Measurements from ENCODE around the gene VAV3. TPM values are rescaled to one million over a fixed set of nuclear protein-coding genes. Genes with fewer than 3 reads are reported as not detected.

Gene VAV3
- total RNA-seq, 1 experiment from 2014 or later: 0.57 TPM

GRCh38 chr1:107673006-107673405 is 292.0 kb downstream of the VAV3 start:
- Mint-ChIP-seq H3K36me3 (ENCODE audit: insufficient read depth, unreplicated experiment) (no peaks in the 10 kb centered on the region), H3K4me3 (ENCODE audit: unreplicated experiment) (no peak overlapping the region), H3K9me3 (ENCODE audit: unreplicated experiment) (no peaks in the 10 kb centered on the region), H3K27ac (ENCODE audit: unreplicated experiment) (no peak overlapping the region), H3K27me3 (ENCODE audit: insufficient read depth, unreplicated experiment) (no peaks in the 10 kb centered on the region), H3K4me1 (ENCODE audit: low read depth, unreplicated experiment) (no peaks in the 10 kb centered on the region)
- Histone ChIP-seq H3K36me3 (ENCODE audit: control insufficient read depth, insufficient read depth, low read length) (no peaks in the 10 kb centered on the region), H3K4me3 (ENCODE audit: low read depth, low read length) (no peak overlapping the region), H3K27me3 (replicated peaks; ENCODE audit: control insufficient read depth, insufficient read depth, low read length) (no peaks in the 10 kb centered on the region), H3K4me1 (no peaks in the 10 kb centered on the region), H3K9me3 (no peaks in the 10 kb centered on the region)
- no TSS peak for BruUV-seq (replicated peaks)
- DNase-seq: no peak
- intact Hi-C loops (cut with micrococcal nuclease; ENCODE audit: unreplicated experiment): no loop called here
- POLR2A ChIA-PET: no interaction called here
- CTCF ChIA-PET: no interaction called here
- TF ChIP-seq, protein P1, sequence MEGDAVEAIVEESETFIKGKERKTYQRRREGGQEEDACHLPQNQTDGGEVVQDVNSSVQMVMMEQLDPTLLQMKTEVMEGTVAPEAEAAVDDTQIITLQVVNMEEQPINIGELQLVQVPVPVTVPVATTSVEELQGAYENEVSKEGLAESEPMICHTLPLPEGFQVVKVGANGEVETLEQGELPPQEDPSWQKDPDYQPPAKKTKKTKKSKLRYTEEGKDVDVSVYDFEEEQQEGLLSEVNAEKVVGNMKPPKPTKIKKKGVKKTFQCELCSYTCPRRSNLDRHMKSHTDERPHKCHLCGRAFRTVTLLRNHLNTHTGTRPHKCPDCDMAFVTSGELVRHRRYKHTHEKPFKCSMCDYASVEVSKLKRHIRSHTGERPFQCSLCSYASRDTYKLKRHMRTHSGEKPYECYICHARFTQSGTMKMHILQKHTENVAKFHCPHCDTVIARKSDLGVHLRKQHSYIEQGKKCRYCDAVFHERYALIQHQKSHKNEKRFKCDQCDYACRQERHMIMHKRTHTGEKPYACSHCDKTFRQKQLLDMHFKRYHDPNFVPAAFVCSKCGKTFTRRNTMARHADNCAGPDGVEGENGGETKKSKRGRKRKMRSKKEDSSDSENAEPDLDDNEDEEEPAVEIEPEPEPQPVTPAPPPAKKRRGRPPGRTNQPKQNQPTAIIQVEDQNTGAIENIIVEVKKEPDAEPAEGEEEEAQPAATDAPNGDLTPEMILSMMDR (IDR thresholded peaks at IDR 0.05; ENCODE audit: insufficient read depth in 1 of 2, low read depth in 1 of 2, low read length in 1 of 2, severe bottlenecking in 1 of 2, unreplicated experiment in 1 of 2): no peak

GRCh38 chr1:107670397-107671040 is 294.5 kb downstream of the VAV3 start:
- Mint-ChIP-seq H3K4me1 (ENCODE audit: low read depth, unreplicated experiment) (no peaks in the 10 kb centered on the region), H3K36me3 (ENCODE audit: insufficient read depth, unreplicated experiment) (no peaks in the 10 kb centered on the region), H3K4me3 (ENCODE audit: unreplicated experiment) (no peak overlapping the region), H3K27me3 (ENCODE audit: insufficient read depth, unreplicated experiment) (no peaks in the 10 kb centered on the region), H3K9me3 (ENCODE audit: unreplicated experiment) (no peaks in the 10 kb centered on the region), H3K27ac (ENCODE audit: unreplicated experiment) (no peak overlapping the region)
- no peak for DNase-seq
- Histone ChIP-seq H3K9me3 (no peaks in the 10 kb centered on the region), H3K4me1 (no peaks in the 10 kb centered on the region), H3K27me3 (replicated peaks; ENCODE audit: control insufficient read depth, insufficient read depth, low read length) (no peaks in the 10 kb centered on the region), H3K4me3 (ENCODE audit: low read depth, low read length) (no peak overlapping the region), H3K36me3 (ENCODE audit: control insufficient read depth, insufficient read depth, low read length) (no peaks in the 10 kb centered on the region)
- intact Hi-C loops (cut with micrococcal nuclease; ENCODE audit: unreplicated experiment): no loop called here
- TF ChIP-seq, protein P1 (IDR thresholded peaks at IDR 0.05; ENCODE audit: insufficient read depth in 1 of 2, low read depth in 1 of 2, low read length in 1 of 2, severe bottlenecking in 1 of 2, unreplicated experiment in 1 of 2): no peak
- no TSS peak for BruUV-seq (replicated peaks)
- CTCF ChIA-PET: no interaction called here
- POLR2A ChIA-PET: no interaction called here

DNA sequence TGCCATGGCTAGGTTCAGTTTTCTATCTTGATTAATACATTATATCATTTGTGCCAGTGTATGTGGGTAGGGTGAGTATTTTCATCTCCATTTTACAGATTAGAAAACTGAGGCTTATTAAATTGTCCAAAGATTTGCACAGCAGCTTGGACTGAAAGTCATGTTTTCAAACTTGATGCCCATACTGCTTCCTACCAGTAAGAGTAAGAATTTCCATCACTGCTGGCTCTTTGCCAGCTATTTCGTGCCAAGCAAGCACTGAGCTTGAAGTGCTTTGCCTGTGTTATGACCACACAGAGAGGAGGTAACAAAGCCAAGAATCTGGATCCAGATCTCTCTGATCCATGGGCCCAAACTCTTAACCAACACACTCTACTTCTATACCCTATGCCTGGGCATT is 295.0 kb downstream of the VAV3 start:
- Mint-ChIP-seq H3K4me1 (ENCODE audit: low read depth, unreplicated experiment) (no peaks in the 10 kb centered on the region), H3K36me3 (ENCODE audit: insufficient read depth, unreplicated experiment) (no peaks in the 10 kb centered on the region), H3K27ac (ENCODE audit: unreplicated experiment) (no peak overlapping the region), H3K27me3 (ENCODE audit: insufficient read depth, unreplicated experiment) (no peaks in the 10 kb centered on the region), H3K4me3 (ENCODE audit: unreplicated experiment) (no peak overlapping the region), H3K9me3 (ENCODE audit: unreplicated experiment) (no peaks in the 10 kb centered on the region)
- intact Hi-C loops (cut with micrococcal nuclease; ENCODE audit: unreplicated experiment): loop anchor here (5.0 kb wide), 1 partner anchor 82 kb away; no protein-coding TSS in a partner anchor
- H3K4me1 ChIP-seq: no peaks in the 10 kb centered on the region
- ChIA-PET CTCF (no interaction called here), POLR2A (no interaction called here)
- DNase-seq: no peak
- H3K9me3 ChIP-seq: no peaks in the 10 kb centered on the region
- TF ChIP-seq, protein P1 (IDR thresholded peaks at IDR 0.05; ENCODE audit: insufficient read depth in 1 of 2, low read depth in 1 of 2, low read length in 1 of 2, severe bottlenecking in 1 of 2, unreplicated experiment in 1 of 2): no peak
- no TSS peak for BruUV-seq (replicated peaks)
- H3K4me3 ChIP-seq (ENCODE audit: low read depth, low read length): no peak overlapping the region
- H3K36me3 ChIP-seq (ENCODE audit: control insufficient read depth, insufficient read depth, low read length): no peaks in the 10 kb centered on the region
- H3K27me3 ChIP-seq (replicated peaks; ENCODE audit: control insufficient read depth, insufficient read depth, low read length): no peaks in the 10 kb centered on the region

Data from Caco-2 (cell line).